GM18951 (cell line): ENCODE measurements around the gene ZCCHC9.
"Not testable (repeated sequence)": the region's sequence is repeated elsewhere in the genome, so short reads cannot be mapped to it uniquely, and the experiment has no call there.

Experiments
- POLR2A ChIP-seq: IDR thresholded peaks from 4 replicates; pipeline ENCODE4 v1.6.1; 2011; ENCODE audit warnings: mild to moderate bottlenecking; ENCODE audit not compliant: insufficient read length, insufficient read depth; ENCODE audit errors: extremely low read depth
- in situ Hi-C: fragments of 300-500 bp; cut with MboI; formaldehyde crosslinking; loops from one replicate; pipeline ENCODE4 v1.12.0; 2022; ENCODE audit warnings: low sequenced_read_pairs, mixed read lengths, inconsistent platforms; ENCODE audit not compliant: unreplicated experiment

Gene ZCCHC9

GRCh38 chr5:81315830-81316229, 14.4 kb downstream of the ZCCHC9 start:
- TF ChIP-seq POLR2A, result no peak
- in situ Hi-C loops, result no loop called here

- in situ Hi-C loops, result no loop called here
- no peak for TF ChIP-seq POLR2A
Observed at GRCh38 chr5:81316571-81316970, 15.2 kb downstream of the ZCCHC9 start.

- no peak for TF ChIP-seq POLR2A
- in situ Hi-C loops, result no loop called here
Observed at GRCh38 chr5:81317536-81317935, 16.1 kb downstream of the ZCCHC9 start.

GRCh38 chr5:81326554-81326953, 25.2 kb downstream of the ZCCHC9 start:
- no peak for TF ChIP-seq POLR2A
- in situ Hi-C loops, result no loop called here

- TF ChIP-seq POLR2A, result no peak
- in situ Hi-C loops, result no loop called here
Observed at GRCh38 chr5:81334304-81335061, 33.1 kb downstream of the ZCCHC9 start.

GRCh38 chr5:81335946-81336345, 34.6 kb downstream of the ZCCHC9 start:
- no peak for TF ChIP-seq POLR2A
- in situ Hi-C loops, result no loop called here

- in situ Hi-C loops, result no loop called here
Observed at GRCh38 chr5:81336556-81336955, 35.2 kb downstream of the ZCCHC9 start.

GRCh38 chr5:81337803-81338202, 36.4 kb downstream of the ZCCHC9 start:
- in situ Hi-C loops, result no loop called here
- TF ChIP-seq POLR2A, result no peak

More at GRCh38 chr5:81336556-81336955, 35.2 kb downstream of the ZCCHC9 start:
- no peak for TF ChIP-seq POLR2A

GRCh38 chr5:81338213-81338612, 36.8 kb downstream of the ZCCHC9 start:
- in situ Hi-C loops, result not testable (repeated sequence)

- no peak for TF ChIP-seq POLR2A
- in situ Hi-C loops, result no loop called here
Observed at GRCh38 chr5:81344736-81345135, 43.3 kb downstream of the ZCCHC9 start.

- in situ Hi-C loops, result no loop called here
- no peak for TF ChIP-seq POLR2A
Observed at GRCh38 chr5:81345411-81346003, 44.1 kb downstream of the ZCCHC9 start.

GRCh38 chr5:81349161-81349560, 47.8 kb downstream of the ZCCHC9 start:
- TF ChIP-seq POLR2A, result no peak
- in situ Hi-C loops, result no loop called here

- in situ Hi-C loops, result no loop called here
Observed at GRCh38 chr5:81350507-81350906, 49.1 kb downstream of the ZCCHC9 start.

GRCh38 chr5:81353189-81353588, 51.8 kb downstream of the ZCCHC9 start:
- in situ Hi-C loops, result no loop called here
- TF ChIP-seq POLR2A, result no peak

More at GRCh38 chr5:81350507-81350906, 49.1 kb downstream of the ZCCHC9 start:
- no peak for TF ChIP-seq POLR2A

- in situ Hi-C loops, result no loop called here
- no peak for TF ChIP-seq POLR2A
Observed at GRCh38 chr5:81354093-81354492, 52.7 kb downstream of the ZCCHC9 start.
